HG03039 (cell line): Measurements from ENCODE around the gene DOCK10.

ENCODE experiments used
- ATAC-seq: cut with Tn5 transposase; IDR thresholded peaks from one replicate; pipeline ENCODE4 v1.9.1; 2021; ENCODE audit warnings: mild to moderate bottlenecking, moderate library complexity; ENCODE audit not compliant: unreplicated experiment

The DOCK10 gene

GRCh38 chr2:224885836-224886547 lies 156.3 kb downstream of the DOCK10 start:
- ATAC-seq, result peak; percentile 90

GRCh38 chr2:224885291-224885690 lies 157.0 kb downstream of the DOCK10 start:
- no peak for ATAC-seq

- no peak for ATAC-seq
Observed at GRCh38 chr2:224884188-224884587, 158.1 kb downstream of the DOCK10 start.

GRCh38 chr2:224883700-224884099 lies 158.6 kb downstream of the DOCK10 start:
- no peak for ATAC-seq

GRCh38 chr2:224883172-224883516 lies 159.1 kb downstream of the DOCK10 start:
- ATAC-seq, result no peak

- no peak for ATAC-seq
Observed at GRCh38 chr2:224882291-224883171, 159.7 kb downstream of the DOCK10 start.

- ATAC-seq, result no peak
Observed at GRCh38 chr2:224881846-224882245, 160.4 kb downstream of the DOCK10 start.

- ATAC-seq, result no peak
Observed at GRCh38 chr2:224876522-224876921, 165.7 kb downstream of the DOCK10 start.

GRCh38 chr2:224875841-224876240 lies 166.4 kb downstream of the DOCK10 start:
- ATAC-seq, result peak; percentile 48

- no peak for ATAC-seq
Observed at GRCh38 chr2:224875153-224875552, 167.1 kb downstream of the DOCK10 start.

GRCh38 chr2:224871813-224872212 lies 170.5 kb downstream of the DOCK10 start:
- no peak for ATAC-seq

- ATAC-seq, result no peak
Observed at GRCh38 chr2:224870341-224870740, 171.9 kb downstream of the DOCK10 start.

- ATAC-seq, result no peak
Observed at GRCh38 chr2:224869601-224870233, 172.6 kb downstream of the DOCK10 start.

GRCh38 chr2:224865016-224865415 lies 177.3 kb downstream of the DOCK10 start:
- no peak for ATAC-seq

GRCh38 chr2:224861266-224861665 lies 181.0 kb downstream of the DOCK10 start:
- no peak for ATAC-seq

GRCh38 chr2:224860786-224861185 lies 181.5 kb downstream of the DOCK10 start:
- ATAC-seq, result no peak

- no peak for ATAC-seq
Observed at GRCh38 chr2:224851811-224852210, 190.5 kb downstream of the DOCK10 start.

- no peak for ATAC-seq
Observed at GRCh38 chr2:224850081-224850480, 192.2 kb downstream of the DOCK10 start.

- ATAC-seq, result no peak
Observed at GRCh38 chr2:224849264-224849663, 193.0 kb downstream of the DOCK10 start.

- no peak for ATAC-seq
Observed at GRCh38 chr2:224847961-224848850, 194.1 kb downstream of the DOCK10 start.

- no peak for ATAC-seq
Observed at GRCh38 chr2:224847381-224847780, 194.9 kb downstream of the DOCK10 start.
